Smooth muscle cell (in vitro differentiated cells): Measurements from ENCODE around the gene MSL1. TPM values are rescaled to one million over a fixed set of nuclear protein-coding genes. Genes with fewer than 3 reads are reported as not detected.

Source experiments
- DNase-seq: peaks from one replicate; lab custom pipeline; 2025; ENCODE audit not compliant: unreplicated experiment; lab: John Stamatoyannopoulos, UW
- H2AFZ ChIP-seq: fragments of 200-600 bp; sonication (generic); 2 replicates; pipeline ENCODE4 v1.6.0; 2016; ENCODE audit warnings: antibody characterized with exemption, low read depth, mild to moderate bottlenecking
- H3F3A ChIP-seq: fragments of 200-600 bp; sonication (generic); 2 replicates; pipeline ENCODE4 v1.6.0; 2017; ENCODE audit warnings: antibody characterized with exemption, low read depth
- H3K27ac ChIP-seq: fragments of 200-600 bp; sonication (generic); 2 replicates; pipeline ENCODE4 v1.5.1; 2016; ENCODE audit warnings: low read depth, mild to moderate bottlenecking
- H3K27me3 ChIP-seq: fragments of 200-600 bp; sonication (generic); 2 replicates; pipeline ENCODE4 v1.6.1; 2016; ENCODE audit warnings: low read depth, mild to moderate bottlenecking
- H3K36me3 ChIP-seq: fragments of 200-600 bp; sonication (generic); 2 replicates; pipeline ENCODE4 v1.5.1; 2016; ENCODE audit warnings: low read depth
- H3K4me1 ChIP-seq: fragments of 200-600 bp; sonication (generic); 2 replicates; pipeline ENCODE4 v1.5.1; 2016; ENCODE audit warnings: low read depth
- H3K4me2 ChIP-seq: fragments of 200-600 bp; sonication (generic); 2 replicates; pipeline ENCODE4 v1.6.0; 2016; ENCODE audit warnings: mild to moderate bottlenecking
- H3K4me3 ChIP-seq: fragments of 200-600 bp; sonication (generic); 2 replicates; pipeline ENCODE4 v1.5.1; 2016; ENCODE audit warnings: mild to moderate bottlenecking
- H3K79me2 ChIP-seq: fragments of 200-600 bp; sonication (generic); 2 replicates; pipeline ENCODE4 v1.6.0; 2016; ENCODE audit warnings: low read depth, mild to moderate bottlenecking
- H3K9ac ChIP-seq: fragments of 200-600 bp; sonication (generic); 2 replicates; pipeline ENCODE4 v1.6.0; 2016; ENCODE audit warnings: low read depth
- H3K9me3 ChIP-seq: fragments of 200-600 bp; sonication (generic); replicated peaks from 2 replicates; pipeline ENCODE4 v1.5.1; 2016; ENCODE audit warnings: low read depth
- H4K20me1 ChIP-seq: fragments of 200-600 bp; sonication (generic); 2 replicates; pipeline ENCODE4 v1.6.0; 2016; ENCODE audit warnings: low read depth
- CTCF ChIP-seq: fragments of 200-600 bp; sonication (generic); IDR thresholded peaks from 2 replicates; pipeline ENCODE4 v1.5.1; 2017; ENCODE audit warnings: borderline replicate concordance, mild to moderate bottlenecking, antibody characterized with exemption; ENCODE audit not compliant: insufficient read depth, poor library complexity, severe bottlenecking
- WGBS: methylation state at CpG from one replicate; pipeline ENCODE4 v1.1.7; 2016; ENCODE audit warnings: low lambda C conversion rate; 5-methylcytosine and 5-hydroxymethylcytosine counted together
- polyA plus RNA-seq: library from polyadenylated mRNA; unstranded; fragments of >200 nt; fragmentation: Nextera tagmentation; extraction: Ambion mirVana; gene quantifications from 2 replicates; pipeline ENCODE4 v1.2.1, GENCODE V29; 2016
- total RNA-seq: library from RNA; depleted of rRNA; stranded (reverse); fragments of >200 nt; gene quantifications from 2 replicates; pipeline ENCODE4 v1.2.3, GENCODE V29; 2014

Gene MSL1
- total and polyA plus RNA-seq, 2 experiments from 2014 or later: 24.6 to 74.9 TPM

- H3K27me3 ChIP-seq: no peaks in the 10 kb centered on the region
- peak overlapping the region; percentile 80 for H3K9ac ChIP-seq
- H3K4me3 ChIP-seq: no peak overlapping the region
- H3K9me3 ChIP-seq: no peaks in the 10 kb centered on the region
- 22% methylated on average over 20 of the region's 20 CpGs for WGBS
- H4K20me1 ChIP-seq: no peaks in the 10 kb centered on the region
- no peak for DNase-seq
- no peaks in the 10 kb centered on the region for H3K79me2 ChIP-seq
- TF ChIP-seq CTCF: no peak
- no peak overlapping the region for H2AFZ ChIP-seq
- H3K4me2 ChIP-seq: peak overlapping the region; percentile 29
- peaks cover 41% of the 10 kb centered on the region for H3K4me1 ChIP-seq
- H3K27ac ChIP-seq: peak overlapping the region; percentile 95
- H3K36me3 ChIP-seq: no peaks in the 10 kb centered on the region
- peaks cover 26% of the 10 kb centered on the region for H3F3A ChIP-seq
Observed at GRCh38 chr17:40106760-40107521, 14.8 kb upstream of the MSL1 start.

- Histone ChIP-seq H3K9ac (peak overlapping the region; percentile 80), H3K27ac (peak overlapping the region; percentile 95), H3K4me2 (peak overlapping the region; percentile 29), H3K27me3 (no peaks in the 10 kb centered on the region), H3K36me3 (no peaks in the 10 kb centered on the region), H4K20me1 (no peaks in the 10 kb centered on the region), H3K4me1 (peaks cover 42% of the 10 kb centered on the region), H3K79me2 (no peaks in the 10 kb centered on the region), H2AFZ (no peak overlapping the region), H3F3A (peaks cover 28% of the 10 kb centered on the region), H3K9me3 (no peaks in the 10 kb centered on the region), H3K4me3 (no peak overlapping the region)
- no peak for DNase-seq
- TF ChIP-seq CTCF: no peak
- 49% methylated on average over 5 of the region's 5 CpGs for WGBS
Observed at GRCh38 chr17:40107522-40108174, 14.1 kb upstream of the MSL1 start.

- no peak overlapping the region for H3K4me3 ChIP-seq
- H3K4me2 ChIP-seq: peak overlapping the region; percentile 49
- peaks cover 50% of the 10 kb centered on the region for H3K4me1 ChIP-seq
- peaks cover 34% of the 10 kb centered on the region for H3F3A ChIP-seq
- H3K79me2 ChIP-seq: no peaks in the 10 kb centered on the region
- no peaks in the 10 kb centered on the region for H4K20me1 ChIP-seq
- no peak for DNase-seq
- TF ChIP-seq CTCF: peak; percentile 14
- H2AFZ ChIP-seq: no peak overlapping the region
- H3K27me3 ChIP-seq: no peaks in the 10 kb centered on the region
- peak overlapping the region; percentile 95 for H3K27ac ChIP-seq
- no peaks in the 10 kb centered on the region for H3K9me3 ChIP-seq
- 93% methylated on average over 9 of the region's 9 CpGs for WGBS
- peak overlapping the region; percentile 19 for H3K9ac ChIP-seq
- no peaks in the 10 kb centered on the region for H3K36me3 ChIP-seq
Observed at GRCh38 chr17:40108970-40109824, 12.6 kb upstream of the MSL1 start.
